Measurements from ENCODE around the gene TM9SF4. TPM values are rescaled to one million over a fixed set of nuclear protein-coding genes. Genes with fewer than 3 reads are reported as not detected.
A peak's percentile ranks its signal among the peaks of the same experiment; 100 is the strongest.

TM9SF4 gene
- total RNA-seq, 6 donors from 2014 or later, result 26.7 to 48.0 (median 37.1) TPM

DNA sequence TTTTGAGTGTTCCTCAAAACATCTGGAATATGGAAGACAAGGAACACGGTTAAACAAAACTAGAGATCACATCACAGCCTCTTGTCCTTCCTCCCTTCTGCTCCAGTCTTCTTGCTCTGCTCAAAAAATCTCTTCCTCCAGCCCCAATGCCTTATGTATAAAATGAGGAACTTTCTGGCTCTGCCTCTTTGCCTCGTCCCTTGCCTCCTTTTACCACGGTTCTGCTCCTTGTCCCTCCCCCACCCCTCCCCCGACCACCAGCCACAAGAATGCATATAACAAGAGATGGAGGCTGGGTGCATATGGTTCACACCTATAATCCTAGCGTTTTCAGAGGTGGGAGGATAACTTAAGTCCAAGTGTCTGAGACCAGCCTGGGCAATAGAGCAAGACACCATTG lies 54.4 kb downstream of the TM9SF4 start:
- DNase-seq, result no peak
- Histone ChIP-seq H3K4me1 (peaks cover 0 to 10% (median 0%) of the 10 kb centered on the region in 4 donors), H3K27me3 (no peaks in the 10 kb centered on the region), H3K9me3 (no peaks in the 10 kb centered on the region), H3K27ac (no peak overlapping the region), H3K36me3 (peaks cover 14 to 81% (median 67%) of the 10 kb centered on the region in 4 donors), H3K4me3 (no peak overlapping the region)
- WGBS, 2 donors, result 74 to 79% methylated on average over 5 of the region's 5 CpGs
- ATAC-seq (ENCODE audit: low FRiP score in 2 of 2), result no peak
- TF ChIP-seq CTCF (IDR thresholded peaks at IDR 0.05), result no peak
- TF ChIP-seq EP300 (IDR thresholded peaks at IDR 0.05), result no peak
- no peak for TF ChIP-seq POLR2AphosphoS5 (IDR thresholded peaks at IDR 0.05)
- TF ChIP-seq POLR2A (IDR thresholded peaks at IDR 0.05), result no peak

GRCh38 chr20:32164984-32165735 lies 55.6 kb downstream of the TM9SF4 start:
- DNase-seq (no peak), ATAC-seq (ENCODE audit: low FRiP score in 2 of 2) (peak in 1 of 2 donors; percentile 20)
- no peak for TF ChIP-seq POLR2A (IDR thresholded peaks at IDR 0.05)
- no peak for TF ChIP-seq CTCF (IDR thresholded peaks at IDR 0.05)
- TF ChIP-seq EP300 (IDR thresholded peaks at IDR 0.05), result no peak
- TF ChIP-seq POLR2AphosphoS5 (IDR thresholded peaks at IDR 0.05), result no peak
- H3K27ac ChIP-seq, result no peak overlapping the region
- peaks cover 0 to 10% (median 0%) of the 10 kb centered on the region in 4 donors for H3K4me1 ChIP-seq
- no peaks in the 10 kb centered on the region for H3K9me3 ChIP-seq
- H3K4me3 ChIP-seq, result no peak overlapping the region
- H3K36me3 ChIP-seq, result peaks cover 7 to 69% (median 55%) of the 10 kb centered on the region in 4 donors
- WGBS, 2 donors, result 90 to 93% methylated on average over 20 to 21 of the region's 21 CpGs
- H3K27me3 ChIP-seq, result no peaks in the 10 kb centered on the region

- Histone ChIP-seq H3K27me3 (no peaks in the 10 kb centered on the region), H3K36me3 (peaks cover 7 to 63% (median 50%) of the 10 kb centered on the region in 4 donors), H3K4me1 (peaks cover 0 to 10% (median 0%) of the 10 kb centered on the region in 4 donors), H3K4me3 (no peak overlapping the region), H3K9me3 (no peaks in the 10 kb centered on the region), H3K27ac (no peak overlapping the region)
- WGBS, 2 donors, result 88 to 89% methylated on average over 7 to 8 of the region's 8 CpGs
- TF ChIP-seq POLR2A (IDR thresholded peaks at IDR 0.05), result no peak
- no peak for TF ChIP-seq POLR2AphosphoS5 (IDR thresholded peaks at IDR 0.05)
- no peak for TF ChIP-seq CTCF (IDR thresholded peaks at IDR 0.05)
- TF ChIP-seq EP300 (IDR thresholded peaks at IDR 0.05), result no peak
- ATAC-seq (ENCODE audit: low FRiP score in 2 of 2) (peak in 1 of 2 donors; percentile 34), DNase-seq (no peak)
Measured at GRCh38 chr20:32165836-32166545, 56.5 kb downstream of the TM9SF4 start.

- H3K27me3 ChIP-seq, result no peaks in the 10 kb centered on the region
- no peak overlapping the region for H3K4me3 ChIP-seq
- ATAC-seq (ENCODE audit: low FRiP score in 2 of 2) (no peak), DNase-seq (no peak)
- peaks cover 7 to 47% (median 35%) of the 10 kb centered on the region in 4 donors for H3K36me3 ChIP-seq
- peaks cover 0 to 10% (median 0%) of the 10 kb centered on the region in 4 donors for H3K4me1 ChIP-seq
- no peaks in the 10 kb centered on the region for H3K9me3 ChIP-seq
- no peak for TF ChIP-seq POLR2AphosphoS5 (IDR thresholded peaks at IDR 0.05)
- TF ChIP-seq EP300 (IDR thresholded peaks at IDR 0.05), result no peak
- no peak for TF ChIP-seq CTCF (IDR thresholded peaks at IDR 0.05)
- no peak overlapping the region for H3K27ac ChIP-seq
- WGBS, 2 donors, result 93 to 97% methylated on average over 4 of the region's 4 CpGs
Measured at GRCh38 chr20:32167552-32167951, 58.0 kb downstream of the TM9SF4 start.

Measured in upper lobe of left lung (tissue), 6 donors.